MM.1S (cell line): Measurements from ENCODE around the gene SACS.

Experiments used
- DNase-seq: peaks from one replicate; pipeline ENCODE4 v3.0.0-alpha.2; 2015
- H2AFZ ChIP-seq: fragments of 300-600 bp; sonication (generic); 2 replicates; pipeline ENCODE4 v1.6.0; 2016; ENCODE audit warnings: antibody characterized with exemption, low read length
- H3F3A ChIP-seq: fragments of 300-600 bp; sonication (generic); 2 replicates; pipeline ENCODE4 v1.6.1; 2016; ENCODE audit warnings: mild to moderate bottlenecking, antibody characterized with exemption, low read length, moderate library complexity, mixed read lengths; ENCODE audit not compliant: insufficient read depth
- H3K27ac ChIP-seq: fragments of 300-600 bp; sonication (generic); 2 replicates; pipeline ENCODE4 v1.5.1; 2016; ENCODE audit warnings: mild to moderate bottlenecking, low read length
- H3K27me3 ChIP-seq: fragments of 300-600 bp; sonication (generic); replicated peaks from 2 replicates; pipeline ENCODE4 v1.6.0; 2016; ENCODE audit warnings: low read length; ENCODE audit not compliant: insufficient read depth
- H3K36me3 ChIP-seq: fragments of 300-600 bp; sonication (generic); replicated peaks from 2 replicates; pipeline ENCODE4 v1.6.1; 2016; ENCODE audit warnings: mild to moderate bottlenecking, low read length, mixed read lengths; ENCODE audit not compliant: insufficient read depth
- H3K4me1 ChIP-seq: fragments of 300-600 bp; sonication (generic); 2 replicates; pipeline ENCODE4 v1.6.1; 2016; ENCODE audit warnings: low read length, mixed read lengths
- H3K4me2 ChIP-seq: fragments of 300-600 bp; sonication (generic); 2 replicates; pipeline ENCODE4 v1.6.0; 2016; ENCODE audit warnings: low read depth, low read length
- H3K4me3 ChIP-seq: fragments of 300-600 bp; sonication (generic); 2 replicates; pipeline ENCODE4 v1.5.1; 2016; ENCODE audit warnings: low read length, mixed read lengths
- H3K79me2 ChIP-seq: fragments of 300-600 bp; sonication (generic); 2 replicates; pipeline ENCODE4 v1.6.1; 2016; ENCODE audit warnings: mixed run types, low read length, mixed read lengths
- H3K9ac ChIP-seq: fragments of 300-600 bp; sonication (generic); 2 replicates; pipeline ENCODE4 v1.6.1; 2016; ENCODE audit warnings: low read length, mixed read lengths
- H3K9me2 ChIP-seq: fragments of 300-600 bp; sonication (generic); replicated peaks from 2 replicates; pipeline ENCODE4 v1.6.1; 2016; ENCODE audit warnings: mild to moderate bottlenecking, low read length, mixed read lengths; ENCODE audit not compliant: insufficient read depth
- H3K9me3 ChIP-seq: fragments of 300-600 bp; sonication (generic); replicated peaks from 2 replicates; pipeline ENCODE4 v1.6.1; 2016; ENCODE audit warnings: mild to moderate bottlenecking, low read length, mixed read lengths; ENCODE audit not compliant: insufficient read depth
- H4K20me1 ChIP-seq: fragments of 300-600 bp; sonication (generic); 2 replicates; pipeline ENCODE4 v1.6.1; 2016; ENCODE audit warnings: mild to moderate bottlenecking, low read length, moderate library complexity, mixed read lengths; ENCODE audit not compliant: insufficient read depth
- EZH2 ChIP-seq: fragments of 300-600 bp; sonication (generic); optimal IDR thresholded peaks from 2 replicates; pipeline ENCODE3; 2017; ENCODE audit warnings: low read depth, mild to moderate bottlenecking, antibody characterized with exemption, low read length, mixed read lengths
- EZH2phosphoT487 ChIP-seq: fragments of 300-600 bp; sonication (generic); IDR thresholded peaks from 2 replicates; pipeline ENCODE4 v1.6.1; 2018; ENCODE audit warnings: antibody characterized with exemption, low read length
- TF ChIP-seq, protein P1 (sequence below): fragments of 300-600 bp; sonication (generic); IDR thresholded peaks from 2 replicates; pipeline ENCODE4 v1.5.1; 2016; ENCODE audit warnings: antibody characterized with exemption, low read length, mixed read lengths

The SACS gene

DNA sequence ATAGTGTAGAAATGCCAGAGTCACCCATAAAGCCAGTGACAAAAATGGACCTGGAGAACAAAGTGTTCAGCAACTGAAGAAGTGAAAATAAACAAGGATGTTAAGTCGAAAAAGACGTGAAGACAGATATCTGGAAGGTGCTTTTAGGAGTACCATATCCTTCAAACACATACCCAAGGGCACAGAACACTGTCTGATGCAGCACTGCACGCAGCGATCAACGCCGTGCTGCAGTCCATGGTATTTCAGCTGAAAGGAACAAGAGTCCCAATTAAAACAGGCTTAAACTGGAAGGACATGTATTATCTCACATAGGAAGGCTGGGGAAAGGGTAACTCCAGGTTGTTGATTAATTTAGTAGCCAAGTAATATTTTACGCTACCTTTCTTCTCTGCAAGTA lies 144.5 kb downstream of the SACS start:
- Histone ChIP-seq H3K9me2 (no peaks in the 10 kb centered on the region), H3K27ac (no peak overlapping the region)

DNA sequence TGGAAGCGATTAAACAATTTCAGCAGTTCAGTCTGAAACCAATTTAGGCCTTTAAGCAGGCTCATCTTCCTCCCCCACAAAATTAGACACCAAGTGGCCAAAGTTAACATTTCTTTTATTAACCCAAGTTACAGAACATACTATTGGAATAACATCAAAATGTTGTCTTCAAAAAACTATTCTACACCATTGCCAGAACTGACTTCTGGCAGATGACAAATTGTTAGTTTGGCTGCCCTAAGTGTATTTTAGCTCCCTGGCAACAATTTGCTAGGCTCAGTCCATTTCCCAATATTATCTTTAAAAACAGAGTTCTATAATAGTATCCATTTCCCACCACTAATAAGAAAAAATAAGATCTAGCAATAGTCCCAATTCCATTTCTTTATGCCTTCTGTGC lies 144.9 kb downstream of the SACS start:
- no peak overlapping the region for H3K9ac ChIP-seq
- no peaks in the 10 kb centered on the region for H3K4me1 ChIP-seq
- DNase-seq, result no peak
- no peak overlapping the region for H3K27ac ChIP-seq
- H3K9me3 ChIP-seq, result no peaks in the 10 kb centered on the region
- H3K9me2 ChIP-seq, result no peaks in the 10 kb centered on the region
- H3K36me3 ChIP-seq, result no peaks in the 10 kb centered on the region
- H2AFZ ChIP-seq, result no peak overlapping the region
- no peaks in the 10 kb centered on the region for H3K27me3 ChIP-seq
- H3K4me3 ChIP-seq, result no peak overlapping the region
- no peaks in the 10 kb centered on the region for H4K20me1 ChIP-seq
- no peaks in the 10 kb centered on the region for H3K79me2 ChIP-seq
- H3F3A ChIP-seq, result no peaks in the 10 kb centered on the region
- TF ChIP-seq EZH2phosphoT487, result no peak
- no peak for TF ChIP-seq EZH2
- TF ChIP-seq, protein P1, sequence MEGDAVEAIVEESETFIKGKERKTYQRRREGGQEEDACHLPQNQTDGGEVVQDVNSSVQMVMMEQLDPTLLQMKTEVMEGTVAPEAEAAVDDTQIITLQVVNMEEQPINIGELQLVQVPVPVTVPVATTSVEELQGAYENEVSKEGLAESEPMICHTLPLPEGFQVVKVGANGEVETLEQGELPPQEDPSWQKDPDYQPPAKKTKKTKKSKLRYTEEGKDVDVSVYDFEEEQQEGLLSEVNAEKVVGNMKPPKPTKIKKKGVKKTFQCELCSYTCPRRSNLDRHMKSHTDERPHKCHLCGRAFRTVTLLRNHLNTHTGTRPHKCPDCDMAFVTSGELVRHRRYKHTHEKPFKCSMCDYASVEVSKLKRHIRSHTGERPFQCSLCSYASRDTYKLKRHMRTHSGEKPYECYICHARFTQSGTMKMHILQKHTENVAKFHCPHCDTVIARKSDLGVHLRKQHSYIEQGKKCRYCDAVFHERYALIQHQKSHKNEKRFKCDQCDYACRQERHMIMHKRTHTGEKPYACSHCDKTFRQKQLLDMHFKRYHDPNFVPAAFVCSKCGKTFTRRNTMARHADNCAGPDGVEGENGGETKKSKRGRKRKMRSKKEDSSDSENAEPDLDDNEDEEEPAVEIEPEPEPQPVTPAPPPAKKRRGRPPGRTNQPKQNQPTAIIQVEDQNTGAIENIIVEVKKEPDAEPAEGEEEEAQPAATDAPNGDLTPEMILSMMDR, result no peak
- H3K4me2 ChIP-seq, result no peak overlapping the region

More for the DNA sequence above, 144.5 kb downstream of the SACS start:
- no peaks in the 10 kb centered on the region for H3K9me3 ChIP-seq
- no peak overlapping the region for H3K4me3 ChIP-seq
- H3K4me2 ChIP-seq, result no peak overlapping the region
- no peaks in the 10 kb centered on the region for H4K20me1 ChIP-seq
- TF ChIP-seq EZH2, result no peak
- TF ChIP-seq EZH2phosphoT487, result no peak
- TF ChIP-seq, protein P1, result no peak
- no peaks in the 10 kb centered on the region for H3K27me3 ChIP-seq
- no peak overlapping the region for H2AFZ ChIP-seq
- H3K9ac ChIP-seq, result no peak overlapping the region
- no peaks in the 10 kb centered on the region for H3K36me3 ChIP-seq
- no peaks in the 10 kb centered on the region for H3K4me1 ChIP-seq
- DNase-seq, result no peak
- H3K79me2 ChIP-seq, result no peaks in the 10 kb centered on the region
- H3F3A ChIP-seq, result no peaks in the 10 kb centered on the region

DNA sequence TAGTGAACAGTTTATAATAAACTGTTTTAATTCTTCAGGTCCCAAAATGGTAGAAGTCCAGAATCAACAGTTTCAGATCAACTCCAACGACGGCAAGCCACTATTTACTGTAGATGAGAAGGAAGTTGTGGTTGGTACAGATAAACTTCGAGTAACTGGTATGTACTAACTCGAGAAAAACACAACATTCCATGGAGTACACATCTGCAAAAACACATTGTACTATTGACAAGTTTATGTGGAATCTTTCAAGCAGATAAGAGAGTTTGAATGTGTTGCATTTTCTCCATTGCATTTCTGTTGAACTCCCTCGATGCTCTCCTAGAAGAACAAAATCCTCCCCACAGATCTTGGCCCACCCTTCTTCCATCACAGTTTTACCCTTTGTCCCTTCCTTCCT lies 154.2 kb downstream of the SACS start:
- TF ChIP-seq EZH2, result no peak

More for the DNA sequence above, 154.2 kb downstream of the SACS start:
- DNase-seq, result no peak
- no peaks in the 10 kb centered on the region for H4K20me1 ChIP-seq
- no peak overlapping the region for H2AFZ ChIP-seq
- H3K36me3 ChIP-seq, result no peaks in the 10 kb centered on the region
- H3K9me3 ChIP-seq, result no peaks in the 10 kb centered on the region
- H3K9me2 ChIP-seq, result no peaks in the 10 kb centered on the region
- no peaks in the 10 kb centered on the region for H3K79me2 ChIP-seq
- H3K27ac ChIP-seq, result no peak overlapping the region
- H3K9ac ChIP-seq, result no peak overlapping the region
- H3K4me2 ChIP-seq, result no peak overlapping the region
- no peaks in the 10 kb centered on the region for H3K27me3 ChIP-seq
- no peaks in the 10 kb centered on the region for H3K4me1 ChIP-seq
- H3F3A ChIP-seq, result no peaks in the 10 kb centered on the region
- no peak overlapping the region for H3K4me3 ChIP-seq
